Measurements from ENCODE around the gene TNFRSF9. TPM values are rescaled to one million over a fixed set of nuclear protein-coding genes. Genes with fewer than 3 reads are reported as not detected.

The TNFRSF9 gene
- polyA plus RNA-seq, 3 donors from 2014 or later, result 6.5 to 21.9 (median 10.9) TPM

- Mint-ChIP-seq H3K36me3 (no peaks in the 10 kb centered on the region), H3K9me3 (no peaks in the 10 kb centered on the region), H3K4me3 (no peak overlapping the region), H3K27ac (no peak overlapping the region), H3K4me1 (no peaks in the 10 kb centered on the region), H3K27me3 (ENCODE audit: low read depth in 3 of 3) (peaks cover 0 to 3% (median 2%) of the 10 kb centered on the region in 3 donors)
- no peak for DNase-seq
Observed at GRCh38 chr1:7869136-7869920, 71.3 kb downstream of the TNFRSF9 start.

- no peaks in the 10 kb centered on the region for H3K9me3 Mint-ChIP-seq
- no peaks in the 10 kb centered on the region for H3K36me3 Mint-ChIP-seq
- no peak overlapping the region for H3K4me3 Mint-ChIP-seq
- no peak overlapping the region for H3K27ac Mint-ChIP-seq
- peaks cover 0 to 3% (median 0%) of the 10 kb centered on the region in 3 donors for H3K27me3 Mint-ChIP-seq (ENCODE audit: low read depth in 3 of 3)
- DNase-seq, result no peak
- H3K4me1 Mint-ChIP-seq, result no peaks in the 10 kb centered on the region
Observed at GRCh38 chr1:7868070-7868780, 72.4 kb downstream of the TNFRSF9 start.

- no peak overlapping the region for H3K4me3 Mint-ChIP-seq
- DNase-seq, result no peak
- no peaks in the 10 kb centered on the region for H3K9me3 Mint-ChIP-seq
- peaks cover 0 to 3% (median 0%) of the 10 kb centered on the region in 3 donors for H3K27me3 Mint-ChIP-seq (ENCODE audit: low read depth in 3 of 3)
- no peaks in the 10 kb centered on the region for H3K4me1 Mint-ChIP-seq
- H3K36me3 Mint-ChIP-seq, result no peaks in the 10 kb centered on the region
- no peak overlapping the region for H3K27ac Mint-ChIP-seq
Observed at GRCh38 chr1:7865978-7866377, 74.7 kb downstream of the TNFRSF9 start.

Other genes starting within 250 kb of the TNFRSF9 start
- 10 to 100 TPM; 42.1 to 57.9 (median 51.5) TPM for gene VAMP3, start 169.5 kb downstream of the TNFRSF9 start, polyA plus RNA-seq
- 1 to 10 TPM; 1.7 to 4.7 (median 3.5) TPM for gene PER3, start 156.5 kb downstream of the TNFRSF9 start, polyA plus RNA-seq
- 10 to 100 TPM; 15.9 to 33.0 (median 20.1) TPM for gene UTS2, start 87.8 kb downstream of the TNFRSF9 start, polyA plus RNA-seq
- gene PARK7, start 20.9 kb upstream of the TNFRSF9 start, polyA plus RNA-seq, result 100 to 1,000 TPM; 400 to 579 (median 427) TPM
- 1 to 10 TPM in 1 of 3 donors, under 1 TPM in 1, not detected in 1; 0.33 to 1.1 TPM for gene ERRFI1, start 85.5 kb upstream of the TNFRSF9 start, polyA plus RNA-seq

All from immature natural killer cell (primary cell).